ENCODE results near the gene CD3G. TPM values are rescaled to one million over a fixed set of nuclear protein-coding genes. Genes with fewer than 3 reads are reported as not detected.

CD3G gene
- total RNA-seq, 3 donors from 2014 or later, result 0.80 to 122 (median 1.2) TPM

GRCh38 chr11:118364956-118365615 is 20.9 kb downstream of the CD3G start:
- TF ChIP-seq POLR2A (IDR thresholded peaks at IDR 0.05) (no peak), POLR2AphosphoS5 (IDR thresholded peaks at IDR 0.05) (no peak), CTCF (IDR thresholded peaks at IDR 0.05) (no peak)
- Histone ChIP-seq H3K4me1 (no peaks in the 10 kb centered on the region), H3K27ac (no peak overlapping the region), H3K9me3 (no peaks in the 10 kb centered on the region), H3K4me3 (no peak overlapping the region), H3K36me3 (no peaks in the 10 kb centered on the region), H3K27me3 (no peaks in the 10 kb centered on the region)
- no peak for DNase-seq (ENCODE audit: low spot score in 2 of 2)
- intact Hi-C loops (cut with DNase I; ENCODE audit: low total_unique reads), result no loop called here

GRCh38 chr11:118366287-118366686 is 22.1 kb downstream of the CD3G start:
- no peaks in the 10 kb centered on the region for H3K4me1 ChIP-seq
- H3K4me3 ChIP-seq, result no peak overlapping the region
- no peaks in the 10 kb centered on the region for H3K36me3 ChIP-seq
- no peak overlapping the region for H3K27ac ChIP-seq
- TF ChIP-seq CTCF (IDR thresholded peaks at IDR 0.05) (no peak), POLR2AphosphoS5 (IDR thresholded peaks at IDR 0.05) (no peak), POLR2A (IDR thresholded peaks at IDR 0.05) (no peak)
- intact Hi-C loops (cut with DNase I; ENCODE audit: low total_unique reads), result no loop called here
- H3K9me3 ChIP-seq, result no peaks in the 10 kb centered on the region
- no peak for DNase-seq (ENCODE audit: low spot score in 2 of 2)
- H3K27me3 ChIP-seq, result no peaks in the 10 kb centered on the region

- TF ChIP-seq CTCF (IDR thresholded peaks at IDR 0.05), result no peak
- no peak for TF ChIP-seq POLR2AphosphoS5 (IDR thresholded peaks at IDR 0.05)
- no peak for TF ChIP-seq POLR2A (IDR thresholded peaks at IDR 0.05)
- Histone ChIP-seq H3K36me3 (peaks cover 4% of the 10 kb centered on the region), H3K4me1 (no peaks in the 10 kb centered on the region), H3K4me3 (no peak overlapping the region), H3K27ac (no peak overlapping the region), H3K27me3 (no peaks in the 10 kb centered on the region), H3K9me3 (no peaks in the 10 kb centered on the region)
- intact Hi-C loops (cut with DNase I; ENCODE audit: low total_unique reads), result no loop called here
- no peak for DNase-seq (ENCODE audit: low spot score in 2 of 2)
Observed at GRCh38 chr11:118370774-118371173, 26.6 kb downstream of the CD3G start.

GRCh38 chr11:118373263-118373662 is 29.1 kb downstream of the CD3G start:
- no peak for TF ChIP-seq POLR2AphosphoS5 (IDR thresholded peaks at IDR 0.05)
- no peak for TF ChIP-seq CTCF (IDR thresholded peaks at IDR 0.05)
- no peak for TF ChIP-seq POLR2A (IDR thresholded peaks at IDR 0.05)
- Histone ChIP-seq H3K36me3 (peaks cover 4% of the 10 kb centered on the region), H3K27me3 (no peaks in the 10 kb centered on the region), H3K4me1 (no peaks in the 10 kb centered on the region), H3K27ac (no peak overlapping the region), H3K4me3 (no peak overlapping the region), H3K9me3 (no peaks in the 10 kb centered on the region)
- intact Hi-C loops (cut with DNase I; ENCODE audit: low total_unique reads), result no loop called here
- no peak for DNase-seq (ENCODE audit: low spot score in 2 of 2)

GRCh38 chr11:118373871-118374270 is 29.7 kb downstream of the CD3G start:
- Histone ChIP-seq H3K27ac (peak overlapping the region in 1 of 2 donors; percentile 56), H3K36me3 (peaks cover 4% of the 10 kb centered on the region), H3K9me3 (no peaks in the 10 kb centered on the region), H3K4me3 (no peak overlapping the region), H3K4me1 (no peaks in the 10 kb centered on the region), H3K27me3 (no peaks in the 10 kb centered on the region)
- DNase-seq (ENCODE audit: low spot score in 2 of 2), result no peak
- TF ChIP-seq CTCF (IDR thresholded peaks at IDR 0.05) (no peak), POLR2A (IDR thresholded peaks at IDR 0.05) (no peak), POLR2AphosphoS5 (IDR thresholded peaks at IDR 0.05) (no peak)
- intact Hi-C loops (cut with DNase I; ENCODE audit: low total_unique reads), result no loop called here

All from breast epithelium (tissue), 4 donors.